Natural killer cell (primary cell): ENCODE data around the gene DOCK8. TPM values are rescaled to one million over a fixed set of nuclear protein-coding genes. Genes with fewer than 3 reads are reported as not detected.

Experiments
- ATAC-seq, 3 donors: fragments of 150-1000 bp in 2 of 3; fragments of 200-7000 bp in 1 of 3; cut with Tn5 transposase; 1 replicate in 1 of 3; 2 replicates in 2 of 3; pipeline ENCODE4 v1.10.0; 2021; ENCODE audit warnings: mild to moderate bottlenecking in 2 of 3, moderate library complexity in 2 of 3
- DNase-seq, 2 donors: peaks; one replicate each; pipeline versions ENCODE4 v3.0.0 to v3.0.0-alpha.2; 2013 to 2021; ENCODE audit warnings: mixed read lengths in 1 of 2
- H3K27ac ChIP-seq: one replicate; pipeline ENCODE4 v1.5.1; 2013; ENCODE audit warnings: mild to moderate bottlenecking, low read length
- H3K27me3 ChIP-seq: one replicate; pipeline ENCODE4 v1.6.1; 2013; ENCODE audit warnings: low read length; ENCODE audit not compliant: control insufficient read depth, insufficient read depth
- H3K36me3 ChIP-seq: one replicate; pipeline ENCODE4 v1.6.1; 2013; ENCODE audit warnings: low read length; ENCODE audit not compliant: control insufficient read depth, insufficient read depth
- H3K4me1 ChIP-seq: one replicate; pipeline ENCODE4 v1.6.1; 2013; ENCODE audit warnings: low read length; ENCODE audit not compliant: control insufficient read depth, insufficient read depth
- H3K4me3 ChIP-seq: one replicate; pipeline ENCODE4 v1.5.1; 2013; ENCODE audit warnings: low read length
- H3K9me3 ChIP-seq: one replicate; pipeline ENCODE4 v1.6.1; 2013; ENCODE audit warnings: low read length; ENCODE audit not compliant: control insufficient read depth, insufficient read depth
- H3K27ac Mint-ChIP-seq, 2 donors: one replicate each; pipeline ENCODE4 v1.8.0; 2022; ENCODE audit warnings: mild to moderate bottlenecking in 2 of 2, mixed read lengths in 2 of 2, moderate library complexity in 1 of 2
- H3K27me3 Mint-ChIP-seq, 2 donors: one replicate each; pipeline ENCODE4 v1.8.0; 2022; ENCODE audit warnings: low read depth in 2 of 2, mixed read lengths in 2 of 2
- H3K36me3 Mint-ChIP-seq: one replicate; pipeline ENCODE4 v1.8.0; 2022; ENCODE audit warnings: mixed read lengths
- H3K4me1 Mint-ChIP-seq, 2 donors: one replicate each; pipeline ENCODE4 v1.8.0; 2022; ENCODE audit warnings: mixed read lengths in 2 of 2
- H3K4me3 Mint-ChIP-seq: one replicate; pipeline ENCODE4 v1.8.0; 2022; ENCODE audit warnings: mild to moderate bottlenecking, moderate library complexity, mixed read lengths
- H3K9me3 Mint-ChIP-seq, 2 donors: one replicate each; pipeline ENCODE4 v1.8.0; 2022; ENCODE audit warnings: mixed read lengths in 2 of 2
- CTCF ChIP-seq: fragments of 200-600 bp; IDR thresholded peaks from one replicate; pipeline ENCODE4 v1.8.0; 2022; ENCODE audit warnings: antibody characterized with exemption
- WGBS: methylation state at CpG from one replicate; pipeline ENCODE4 v1.1.7; 2013; ENCODE audit warnings: missing lambda C conversion rate; ENCODE audit not compliant: insufficient coverage; 5-methylcytosine and 5-hydroxymethylcytosine counted together
- intact Hi-C: fragments of 100-400 bp; cut with micrococcal nuclease; formaldehyde crosslinking; loops from one replicate; pipeline ENCODE4 v1.14.2; 2022
- total RNA-seq, 4 donors: library from RNA; stranded (reverse); fragments of 120-200 nt in 1 of 4; gene quantifications; one replicate each; pipeline versions ENCODE4 v1.2.3 to v1.2.4, GENCODE V29; 2013 to 2022

The DOCK8 gene
- total RNA-seq, 3 donors from 2014 or later (not counting 1 experiment from before 2014, with no cell fraction given) = 156 to 211 (median 207) TPM

GRCh38 chr9:297104-297972 is 82.7 kb downstream of the DOCK8 start:
- Histone ChIP-seq H3K36me3 (peaks cover 66% of the 10 kb centered on the region), H3K9me3 (no peaks in the 10 kb centered on the region), H3K4me3 (no peak overlapping the region), H3K27ac (peak overlapping the region; percentile 43), H3K27me3 (no peaks in the 10 kb centered on the region), H3K4me1 (peaks cover 17% of the 10 kb centered on the region)
- H3K36me3 Mint-ChIP-seq = peaks cover 20% of the 10 kb centered on the region
- no peak for TF ChIP-seq CTCF
- 30% methylated on average over 4 of the region's 6 CpGs for WGBS
- intact Hi-C loops = no loop called here
- ATAC-seq (peak; percentile 83 to 92 (median 91)), DNase-seq (peak in 1 of 2 donors; percentile 28)
- peaks cover 45 to 46% of the 10 kb centered on the region in 2 donors for H3K4me1 Mint-ChIP-seq
- no peaks in the 10 kb centered on the region for H3K9me3 Mint-ChIP-seq
- H3K27me3 Mint-ChIP-seq = no peaks in the 10 kb centered on the region
- no peak overlapping the region for H3K4me3 Mint-ChIP-seq
- peak overlapping the region; percentile 75 to 83 for H3K27ac Mint-ChIP-seq

DNA sequence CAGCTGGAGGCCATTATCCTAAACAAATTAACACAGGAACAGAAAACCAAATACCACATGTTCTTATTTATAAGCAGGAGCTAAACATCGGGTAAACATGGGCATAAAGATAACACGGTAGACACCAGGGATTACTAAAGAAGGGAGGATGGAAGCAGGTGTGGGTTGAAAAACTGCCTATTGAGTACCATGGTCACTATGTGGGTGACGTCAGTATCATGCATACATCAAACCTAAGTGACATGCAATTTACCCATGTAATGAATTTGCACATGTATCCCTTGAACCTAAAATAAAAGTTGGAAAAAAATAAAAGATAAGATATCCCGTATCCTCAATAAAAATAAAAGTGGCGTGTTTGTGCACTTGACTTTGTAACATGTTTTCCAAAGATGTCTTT is 88.8 kb downstream of the DOCK8 start:
- no peaks in the 10 kb centered on the region for H3K4me1 ChIP-seq
- H3K9me3 ChIP-seq = no peaks in the 10 kb centered on the region
- peaks cover 30% of the 10 kb centered on the region for H3K36me3 Mint-ChIP-seq
- WGBS = 100% methylated on average over 5 of the region's 5 CpGs
- no peak for TF ChIP-seq CTCF
- H3K9me3 Mint-ChIP-seq = no peaks in the 10 kb centered on the region
- intact Hi-C loops = no loop called here
- no peak overlapping the region for H3K4me3 Mint-ChIP-seq
- peak overlapping the region; percentile 76 to 77 for H3K27ac Mint-ChIP-seq
- peaks cover 15 to 32% of the 10 kb centered on the region in 2 donors for H3K4me1 Mint-ChIP-seq
- ATAC-seq (no peak), DNase-seq (no peak)
- peaks cover 67% of the 10 kb centered on the region for H3K36me3 ChIP-seq
- H3K27me3 ChIP-seq = no peaks in the 10 kb centered on the region
- H3K4me3 ChIP-seq = no peak overlapping the region
- no peaks in the 10 kb centered on the region for H3K27me3 Mint-ChIP-seq
- H3K27ac ChIP-seq = no peak overlapping the region

- ATAC-seq (no peak), DNase-seq (no peak)
- Mint-ChIP-seq H3K27me3 (no peaks in the 10 kb centered on the region), H3K4me3 (no peak overlapping the region), H3K4me1 (peaks cover 15 to 32% of the 10 kb centered on the region in 2 donors), H3K9me3 (no peaks in the 10 kb centered on the region), H3K27ac (peak overlapping the region; percentile 76 to 77), H3K36me3 (peaks cover 30% of the 10 kb centered on the region)
- Histone ChIP-seq H3K27ac (no peak overlapping the region), H3K27me3 (no peaks in the 10 kb centered on the region), H3K4me3 (no peak overlapping the region), H3K36me3 (peaks cover 66% of the 10 kb centered on the region), H3K9me3 (no peaks in the 10 kb centered on the region), H3K4me1 (no peaks in the 10 kb centered on the region)
- intact Hi-C loops = no loop called here
- TF ChIP-seq CTCF = no peak
- WGBS = 98% methylated on average over 3 of the region's 4 CpGs
Observed at GRCh38 chr9:304106-304505, 89.4 kb downstream of the DOCK8 start.
